GM19467 (cell line): ENCODE measurements around the gene LIPT2.

Experiments used
- ATAC-seq: cut with Tn5 transposase; IDR thresholded peaks from one replicate; pipeline ENCODE4 v1.9.1; 2021; ENCODE audit warnings: mild to moderate bottlenecking, moderate library complexity; ENCODE audit not compliant: unreplicated experiment

The LIPT2 gene

DNA sequence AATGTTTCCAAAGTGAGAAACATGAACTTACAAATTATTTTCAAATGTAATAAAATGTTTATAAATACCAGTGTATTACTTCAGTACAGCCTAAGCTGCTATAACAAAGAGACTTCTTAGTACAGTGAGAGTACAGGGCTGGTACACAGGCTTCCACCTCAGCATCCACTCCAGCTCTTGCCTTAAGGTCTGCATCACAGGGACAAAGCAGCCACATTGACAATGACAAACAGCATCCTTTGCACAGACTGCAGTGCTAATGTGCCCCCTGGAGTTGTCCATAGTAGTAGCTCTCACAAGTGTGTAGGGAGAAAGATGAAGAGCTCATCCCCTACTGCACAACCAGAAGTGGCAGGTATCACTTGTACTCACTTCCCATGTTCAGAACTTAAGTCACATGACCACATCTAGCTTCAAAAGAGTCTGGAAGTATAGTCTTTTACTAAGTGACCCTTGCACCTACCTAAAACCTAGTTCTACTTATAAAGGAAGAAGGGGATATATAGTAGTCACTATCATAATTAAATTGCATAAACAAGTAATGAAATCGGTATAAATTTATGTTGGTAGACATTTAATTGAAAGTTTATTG lies 10.7 kb upstream of the LIPT2 start:
- ATAC-seq: no peak

DNA sequence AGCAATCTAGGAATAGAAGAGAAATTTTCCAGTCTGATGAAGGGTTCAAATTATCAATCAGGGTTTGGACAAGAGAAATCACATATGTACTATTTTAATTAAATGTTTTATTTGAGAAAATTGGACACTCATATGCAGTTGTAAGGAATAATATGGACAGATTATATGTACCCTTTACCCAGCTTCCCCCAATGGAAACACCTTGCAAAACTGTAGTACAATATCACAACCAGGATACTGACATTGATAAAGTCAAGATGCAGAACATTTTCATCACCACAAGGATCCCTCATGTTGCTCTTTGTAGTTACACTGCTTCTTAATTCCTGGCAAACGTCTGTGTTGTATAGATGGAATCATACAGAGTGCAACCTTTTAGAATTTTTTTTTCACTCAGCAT lies 1.4 kb upstream of the LIPT2 start:
- no peak for ATAC-seq

- no peak for ATAC-seq
Observed at GRCh38 chr11:74493791-74494630, 487 bp upstream of the LIPT2 start.

DNA sequence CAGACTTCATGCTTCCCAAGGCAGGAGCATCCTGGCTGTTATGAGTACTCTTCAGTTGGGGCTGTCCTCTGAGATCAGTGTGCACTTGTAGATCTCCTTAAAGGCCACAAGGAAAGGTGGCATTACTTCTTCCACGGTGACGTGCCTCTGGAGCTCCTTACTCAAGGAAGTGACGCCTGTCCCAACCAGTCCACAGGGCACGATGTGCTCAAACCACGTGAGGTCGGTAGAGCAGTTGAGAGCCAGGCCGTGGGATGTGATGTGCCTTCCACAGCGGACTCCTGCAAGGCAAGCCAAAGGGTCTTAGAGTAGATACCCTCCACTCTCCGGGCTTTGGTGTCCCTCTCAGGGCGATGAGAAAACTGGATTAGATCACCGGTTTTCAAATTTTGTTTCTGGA lies 1.4 kb downstream of the LIPT2 start:
- no peak for ATAC-seq

- ATAC-seq: no peak
Observed at GRCh38 chr11:74490941-74491340, 2.6 kb downstream of the LIPT2 start.

DNA sequence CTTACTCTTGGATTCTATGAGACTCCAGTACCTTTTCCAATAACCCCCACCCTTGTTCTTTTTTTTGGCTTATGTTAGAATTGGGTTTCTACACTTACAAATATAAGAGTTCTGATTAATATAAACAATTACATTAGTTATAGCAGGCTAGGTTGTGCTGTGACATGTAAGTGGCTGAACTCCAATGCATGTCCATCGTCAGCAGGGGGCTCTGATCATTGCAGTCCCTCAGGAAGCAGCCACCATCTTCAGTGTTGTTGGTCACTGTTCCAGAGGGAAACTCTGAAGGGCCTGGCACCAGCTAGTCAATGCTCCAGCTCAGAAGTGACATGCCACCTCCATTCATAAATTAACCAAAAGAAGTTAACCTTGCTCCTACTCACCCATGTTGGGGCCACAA lies 5.6 kb downstream of the LIPT2 start:
- no peak for ATAC-seq

DNA sequence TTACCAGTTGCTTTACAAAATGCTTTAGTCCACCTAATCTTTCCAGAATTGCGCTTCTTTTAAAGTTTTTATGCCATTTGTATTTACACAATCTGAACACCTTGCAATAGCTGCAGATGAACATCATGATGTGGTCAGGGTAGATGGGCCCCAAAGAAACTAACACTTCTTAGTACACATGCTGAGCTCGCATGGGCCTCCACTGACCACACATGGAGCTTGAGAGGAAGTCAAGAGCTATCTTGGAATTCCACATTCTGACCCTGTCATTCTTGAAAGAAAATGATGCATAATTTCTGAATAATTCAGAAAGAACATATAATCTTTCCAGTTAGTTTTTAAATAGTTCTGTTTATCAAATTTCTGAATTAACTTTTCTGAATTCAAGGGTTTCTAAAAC lies 7.7 kb downstream of the LIPT2 start:
- no peak for ATAC-seq

DNA sequence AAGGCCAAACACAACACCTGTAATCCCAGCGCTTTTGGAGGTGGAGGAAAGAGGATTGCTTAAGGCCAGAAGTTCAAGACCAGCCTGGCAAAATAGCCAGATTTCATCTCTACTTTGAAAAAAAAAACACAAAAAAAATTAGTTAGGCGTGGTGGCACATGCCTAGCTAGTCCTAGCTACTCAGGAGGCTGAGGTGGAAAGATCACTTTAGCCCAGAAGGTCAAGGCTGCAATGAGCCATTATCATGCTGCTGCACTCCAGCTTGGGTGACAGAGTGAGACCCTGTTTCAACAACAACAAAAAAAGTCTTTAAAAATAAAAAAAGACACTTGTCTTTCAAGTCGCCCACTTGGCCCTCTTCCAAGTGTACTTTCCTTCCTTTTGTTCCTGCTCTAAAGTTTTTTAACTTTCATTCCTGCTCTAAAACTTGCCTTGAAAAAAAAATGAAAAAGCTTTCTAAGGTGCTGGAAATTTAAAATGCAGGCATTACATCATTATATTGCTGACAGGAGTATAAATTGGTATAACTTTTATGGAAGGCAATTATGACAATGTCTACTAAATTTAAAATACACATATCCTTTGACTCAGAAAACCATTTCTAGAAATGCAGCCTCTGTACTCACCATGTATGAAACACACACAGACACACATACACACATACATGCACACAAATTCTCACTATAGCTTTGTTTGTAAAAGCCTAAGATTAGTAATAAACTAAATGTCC lies 12.7 kb downstream of the LIPT2 start:
- no peak for ATAC-seq

DNA sequence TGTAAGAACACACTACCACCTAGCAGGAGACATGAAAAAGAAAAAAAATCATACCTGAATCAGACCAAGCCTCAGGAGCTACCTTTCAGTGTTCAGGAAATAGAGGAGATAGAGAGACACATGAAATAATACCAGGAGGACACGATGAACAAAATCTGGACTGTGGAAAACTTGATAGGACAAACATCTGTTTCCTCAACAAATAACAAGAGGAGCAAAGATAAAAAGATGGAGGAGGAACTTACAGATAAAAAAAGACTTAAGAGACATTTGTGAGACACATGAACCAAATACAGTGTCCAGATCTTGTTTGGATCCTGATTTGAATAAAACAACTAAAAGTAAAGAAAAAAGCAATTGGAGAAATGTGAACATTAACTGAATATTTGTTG lies 13.8 kb downstream of the LIPT2 start:
- ATAC-seq: no peak

GRCh38 chr11:74478877-74479731 lies 14.4 kb downstream of the LIPT2 start:
- no peak for ATAC-seq

DNA sequence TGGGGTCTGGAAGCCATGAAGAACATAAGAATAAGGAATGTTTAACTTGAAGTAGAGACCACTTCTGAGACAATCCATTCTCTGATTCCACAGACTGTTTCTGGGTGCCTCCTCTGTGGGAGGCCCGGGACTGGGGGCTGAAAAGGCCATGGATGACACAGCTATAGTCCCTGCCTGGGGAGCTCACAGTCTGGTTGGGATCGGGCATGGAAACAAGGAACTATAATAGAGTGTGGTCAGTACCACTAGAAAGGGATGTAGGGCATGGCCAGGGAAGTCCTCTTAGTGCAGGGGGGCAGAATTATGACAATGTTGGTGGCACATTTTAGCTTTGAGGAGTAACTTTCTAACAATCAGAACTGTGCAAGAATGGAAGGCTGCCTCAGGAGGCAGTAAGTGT lies 17.0 kb downstream of the LIPT2 start:
- no peak for ATAC-seq

GRCh38 chr11:74474316-74474715 lies 19.2 kb downstream of the LIPT2 start:
- ATAC-seq: no peak

DNA sequence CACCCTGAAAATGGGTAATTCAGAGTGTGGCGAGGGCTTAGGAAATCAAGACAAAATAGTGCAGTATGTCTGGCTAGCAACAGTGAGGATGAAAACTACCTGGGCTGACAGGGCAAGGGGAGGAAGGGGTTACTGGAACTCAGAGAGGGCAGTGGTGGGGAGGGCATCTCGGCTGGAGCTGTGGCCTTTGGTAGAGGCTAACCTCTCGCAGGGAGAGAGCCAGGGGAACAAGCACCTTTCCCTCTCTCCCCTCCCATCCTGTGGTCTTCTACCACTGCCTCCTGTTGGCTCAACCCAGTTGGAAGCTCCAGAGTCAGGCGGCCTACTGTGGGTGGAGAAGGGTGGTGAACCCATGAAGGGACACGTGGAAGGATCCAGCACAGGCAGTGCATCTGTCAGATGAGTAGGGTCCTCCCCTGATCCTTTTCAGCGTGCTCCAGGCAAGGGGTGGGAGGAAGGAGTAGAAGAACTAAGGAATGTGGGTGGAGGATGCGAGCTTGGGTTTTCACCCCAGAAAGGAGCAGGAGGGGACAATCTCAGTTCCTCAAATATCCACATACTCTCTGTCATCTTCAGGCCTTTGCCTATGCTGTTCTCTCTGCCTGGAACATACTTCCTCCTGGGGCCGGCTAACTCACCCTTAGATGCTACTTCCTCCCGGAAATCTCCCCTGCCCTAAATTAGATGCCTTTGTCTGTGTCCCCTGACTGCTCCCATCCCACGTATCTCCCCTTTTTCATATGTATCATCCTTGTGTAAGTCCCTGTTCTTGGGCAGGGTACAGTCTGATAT lies 19.9 kb downstream of the LIPT2 start:
- ATAC-seq: no peak

- ATAC-seq: no peak
Observed at GRCh38 chr11:74471668-74472429, 21.7 kb downstream of the LIPT2 start.

GRCh38 chr11:74471037-74471436 lies 22.5 kb downstream of the LIPT2 start:
- ATAC-seq: no peak

- ATAC-seq: no peak
Observed at GRCh38 chr11:74470526-74470925, 23.0 kb downstream of the LIPT2 start.

DNA sequence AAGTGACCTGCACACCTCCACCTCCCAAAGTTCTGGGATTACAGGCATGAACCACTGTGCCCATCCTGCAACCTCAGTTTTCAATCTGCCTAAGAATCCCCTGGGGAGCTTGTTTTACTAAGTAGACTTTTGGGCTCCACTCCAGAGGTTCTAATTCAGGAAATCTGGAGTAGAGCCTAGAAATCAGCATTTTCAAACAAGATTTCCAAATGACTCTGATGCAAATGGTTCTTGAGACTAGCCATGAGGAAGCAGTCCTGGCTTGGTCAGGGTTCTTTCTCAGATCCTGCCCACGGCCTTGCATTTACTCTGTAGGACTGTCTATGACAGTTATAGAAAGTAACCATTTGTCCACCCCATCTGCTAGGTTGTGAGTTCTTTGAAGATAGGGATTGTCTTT lies 24.6 kb downstream of the LIPT2 start:
- ATAC-seq: no peak

DNA sequence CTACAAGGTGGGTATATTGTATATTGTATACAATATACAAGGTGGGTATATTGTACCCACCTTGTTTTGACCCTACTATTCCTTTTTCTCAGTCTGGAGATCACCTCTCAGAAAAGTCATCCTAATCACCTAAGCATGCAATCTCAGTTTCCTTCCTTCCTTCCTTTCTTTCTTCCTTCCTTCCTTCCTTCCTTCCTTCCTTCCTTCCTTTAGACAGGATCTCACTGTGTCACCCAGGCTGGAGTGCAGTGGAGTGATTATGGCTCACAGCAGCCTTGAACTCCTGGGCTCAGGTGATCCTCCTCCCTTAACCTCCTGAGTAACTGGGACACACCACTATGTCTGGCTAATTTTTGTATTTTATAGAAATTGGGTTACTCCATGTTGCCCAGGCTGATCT lies 25.0 kb downstream of the LIPT2 start:
- ATAC-seq: no peak

DNA sequence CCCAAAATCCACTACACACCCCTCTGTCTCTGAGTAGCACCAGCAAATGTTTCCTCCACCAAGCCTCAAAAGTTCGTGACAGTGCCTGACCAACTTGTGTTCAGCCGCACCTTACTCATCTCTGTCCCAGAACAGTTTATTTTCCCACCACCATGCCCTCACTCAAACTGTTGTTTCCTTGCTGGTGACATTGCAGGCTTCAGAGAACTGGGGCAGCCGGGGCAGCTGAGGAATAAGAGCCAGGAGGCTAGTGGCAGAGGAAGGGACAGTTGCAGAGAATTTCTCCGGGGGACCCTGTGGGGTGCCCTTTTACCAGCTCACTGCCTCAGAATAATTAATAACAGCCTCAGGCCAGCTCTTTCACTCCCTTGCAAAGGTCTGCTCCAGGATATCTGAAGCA lies 25.5 kb downstream of the LIPT2 start:
- no peak for ATAC-seq
